ENCODE measurements around the gene UGDH.
A peak's percentile ranks its signal among the peaks of the same experiment; 100 is the strongest.
"Not testable (repeated sequence)": the region's sequence is repeated elsewhere in the genome, so short reads cannot be mapped to it uniquely, and the experiment has no call there.

UGDH gene

DNA sequence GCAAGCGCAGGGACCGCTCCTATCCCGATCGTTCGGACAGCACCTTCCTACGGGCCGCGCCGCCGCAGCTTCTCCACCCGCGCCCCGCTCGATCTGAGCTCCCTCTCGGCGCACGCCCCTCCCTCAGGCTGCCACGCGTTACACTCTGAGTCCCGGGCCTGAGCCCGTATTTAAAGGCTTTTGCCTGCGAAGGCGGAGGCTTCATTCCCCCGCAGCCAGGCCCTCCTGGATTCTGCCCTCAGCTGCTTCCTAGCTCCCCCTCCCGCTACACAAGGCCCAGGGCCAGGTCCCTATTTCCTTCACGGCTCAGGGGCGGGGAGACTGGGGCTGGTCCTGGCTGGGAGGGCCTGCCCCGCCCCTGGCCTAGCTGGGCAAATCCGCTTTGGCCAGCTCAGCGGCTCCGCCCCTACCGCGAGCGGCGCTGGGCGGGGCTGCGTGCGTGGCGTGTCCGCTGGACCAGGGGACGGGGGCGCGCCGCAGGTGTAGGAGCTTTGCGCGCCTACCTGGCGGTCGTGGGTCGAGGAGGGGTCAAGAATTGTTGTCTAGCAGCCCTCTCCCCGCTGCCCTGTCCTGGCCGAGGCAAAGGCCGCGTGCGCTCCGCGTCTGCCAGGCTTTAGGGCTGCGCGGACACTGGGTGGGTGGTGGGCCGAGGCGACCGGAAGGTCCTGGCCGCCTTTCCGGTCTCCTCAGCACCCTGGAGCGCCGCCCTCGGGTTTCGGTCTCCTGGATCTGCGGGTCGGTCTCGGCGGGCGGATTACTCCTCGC, at the start of gene UGDH:
UGDH (minus strand) TSS at position 144 of the 765 bp plus-strand sequence. CDS start 5,927 bp downstream, outside the sequence.
- peak; percentile 95 for DNase-seq
- peak within 1 kb of the TSS; percentile 96 for H3K27ac Mint-ChIP-seq
- H3K4me3 Mint-ChIP-seq: peak within 1 kb of the TSS; percentile 98
- H3K9me3 Mint-ChIP-seq: peaks cover 24% of the 10 kb centered on the region
- peaks cover 34% of the 10 kb centered on the region for H3K36me3 Mint-ChIP-seq (ENCODE audit: low read depth)
- no peaks in the 10 kb centered on the region for H3K27me3 Mint-ChIP-seq
- H3K4me1 Mint-ChIP-seq (ENCODE audit: low read depth): peaks cover 18% of the 10 kb centered on the region

DNA sequence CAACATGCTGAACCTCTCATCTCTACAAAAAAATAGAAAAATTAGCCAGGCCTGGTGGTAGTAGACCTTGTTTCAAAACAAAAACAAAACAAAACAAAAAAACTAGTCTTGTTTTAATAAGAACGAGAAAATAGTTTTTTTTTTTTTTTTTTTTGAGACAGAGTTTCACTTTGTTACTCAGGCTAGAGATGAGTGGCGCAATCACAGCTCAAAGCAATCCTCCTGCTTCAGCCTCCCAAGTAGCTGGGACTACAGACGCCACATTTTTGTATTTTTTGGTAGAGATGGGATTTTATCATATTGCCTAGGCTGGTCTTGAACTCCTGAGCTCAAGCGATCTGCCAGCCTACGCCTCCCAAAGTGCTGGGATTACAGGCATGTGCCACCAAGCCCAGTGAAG, 47.7 kb upstream of the UGDH start:
- Mint-ChIP-seq H3K27ac (no peak overlapping the region), H3K9me3 (no peaks in the 10 kb centered on the region), H3K27me3 (no peaks in the 10 kb centered on the region), H3K4me1 (ENCODE audit: low read depth) (no peaks in the 10 kb centered on the region), H3K36me3 (ENCODE audit: low read depth) (no peaks in the 10 kb centered on the region), H3K4me3 (no peak overlapping the region)
- no peak for DNase-seq

DNA sequence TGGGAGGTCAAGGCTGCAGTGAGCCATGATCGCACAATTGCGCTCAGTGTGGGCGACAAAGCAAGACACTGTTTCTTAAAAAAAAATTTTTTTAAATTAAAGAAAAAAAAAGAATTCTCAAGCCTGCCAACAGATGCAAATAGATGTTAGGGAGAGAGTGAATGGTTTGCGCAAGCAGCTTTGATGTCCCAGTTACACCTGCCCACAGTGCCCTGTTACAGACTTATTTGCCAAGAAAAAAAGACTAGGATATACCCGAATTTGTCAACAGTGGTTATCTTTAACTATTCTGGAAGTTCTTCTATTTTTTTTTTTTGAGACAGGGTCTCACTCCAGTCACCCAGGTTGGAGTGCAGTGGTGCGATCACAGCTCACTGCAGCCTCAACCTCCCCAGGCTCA, 44.3 kb upstream of the UGDH start:
- DNase-seq: no peak
- no peaks in the 10 kb centered on the region for H3K27me3 Mint-ChIP-seq
- H3K4me1 Mint-ChIP-seq (ENCODE audit: low read depth): no peaks in the 10 kb centered on the region
- no peak overlapping the region for H3K4me3 Mint-ChIP-seq
- H3K36me3 Mint-ChIP-seq (ENCODE audit: low read depth): no peaks in the 10 kb centered on the region
- H3K27ac Mint-ChIP-seq: no peak overlapping the region
- no peaks in the 10 kb centered on the region for H3K9me3 Mint-ChIP-seq

DNA sequence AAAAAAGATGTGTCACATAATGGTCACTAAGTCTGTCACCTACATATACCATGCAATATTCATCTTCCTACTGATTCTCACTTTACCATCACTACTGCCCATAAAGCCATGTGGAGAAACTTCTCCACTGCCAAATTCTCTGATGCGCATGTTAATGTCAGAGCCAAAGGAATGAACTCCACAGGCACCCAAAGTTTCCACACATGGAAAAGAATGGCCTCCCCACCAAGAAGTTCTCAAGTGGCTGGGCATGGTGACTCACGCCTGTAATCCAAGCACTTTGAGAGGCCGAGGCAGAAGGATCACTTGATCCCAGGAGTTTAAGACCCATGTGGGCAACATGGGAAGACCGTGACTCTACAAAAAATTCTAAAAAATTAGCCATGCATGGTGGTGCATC, 43.8 kb upstream of the UGDH start:
- peaks cover under 1% of the 10 kb centered on the region for H3K4me1 Mint-ChIP-seq (ENCODE audit: low read depth)
- H3K36me3 Mint-ChIP-seq (ENCODE audit: low read depth): no peaks in the 10 kb centered on the region
- no peak overlapping the region for H3K27ac Mint-ChIP-seq
- no peaks in the 10 kb centered on the region for H3K27me3 Mint-ChIP-seq
- no peak overlapping the region for H3K4me3 Mint-ChIP-seq
- H3K9me3 Mint-ChIP-seq: no peaks in the 10 kb centered on the region
- DNase-seq: no peak

DNA sequence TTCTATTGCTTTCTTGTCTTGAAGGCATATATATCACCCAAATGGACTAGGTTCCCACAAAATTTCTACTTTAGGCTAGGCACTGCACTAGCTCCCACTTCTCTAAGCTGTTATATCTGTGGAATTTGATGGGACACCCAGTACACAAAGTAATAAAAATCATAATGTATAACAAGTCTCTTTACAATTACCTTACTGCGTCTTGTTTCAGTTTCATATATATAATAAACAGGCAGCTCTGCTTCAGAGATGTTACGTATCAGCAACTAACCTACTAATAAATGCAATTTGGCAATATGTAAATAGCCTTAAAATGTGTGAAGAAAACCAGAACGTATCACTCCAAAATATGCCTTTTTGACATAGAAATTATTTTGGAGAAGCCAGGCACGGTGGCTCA, 42.0 kb upstream of the UGDH start:
- DNase-seq: no peak
- no peak overlapping the region for H3K4me3 Mint-ChIP-seq
- H3K9me3 Mint-ChIP-seq: no peaks in the 10 kb centered on the region
- H3K27me3 Mint-ChIP-seq: no peaks in the 10 kb centered on the region
- H3K27ac Mint-ChIP-seq: no peak overlapping the region
- peaks cover 2% of the 10 kb centered on the region for H3K4me1 Mint-ChIP-seq (ENCODE audit: low read depth)
- H3K36me3 Mint-ChIP-seq (ENCODE audit: low read depth): no peaks in the 10 kb centered on the region

DNA sequence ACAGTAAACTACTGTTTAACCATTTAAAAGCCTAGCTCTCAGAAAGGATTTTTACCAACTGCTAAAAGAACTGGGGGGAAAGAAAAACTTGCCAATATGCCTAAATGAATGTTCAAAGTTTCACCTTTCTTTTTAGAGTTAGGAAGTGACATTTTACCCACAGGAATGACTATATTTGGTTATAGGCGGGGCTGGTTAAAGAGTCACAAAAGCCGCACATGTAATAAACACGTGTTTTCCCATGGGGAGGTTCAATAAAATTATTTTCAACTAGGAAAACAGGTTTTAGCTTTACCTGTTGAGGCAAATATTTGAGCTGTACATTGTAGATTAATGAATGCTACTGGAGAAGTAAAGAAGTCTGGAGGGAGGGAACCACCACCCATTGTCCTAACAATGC, 41.6 kb upstream of the UGDH start:
- Mint-ChIP-seq H3K9me3 (no peaks in the 10 kb centered on the region), H3K4me1 (ENCODE audit: low read depth) (peaks cover 2% of the 10 kb centered on the region), H3K36me3 (ENCODE audit: low read depth) (no peaks in the 10 kb centered on the region), H3K27ac (no peak overlapping the region), H3K27me3 (no peaks in the 10 kb centered on the region), H3K4me3 (no peak overlapping the region)
- DNase-seq: no peak

DNA sequence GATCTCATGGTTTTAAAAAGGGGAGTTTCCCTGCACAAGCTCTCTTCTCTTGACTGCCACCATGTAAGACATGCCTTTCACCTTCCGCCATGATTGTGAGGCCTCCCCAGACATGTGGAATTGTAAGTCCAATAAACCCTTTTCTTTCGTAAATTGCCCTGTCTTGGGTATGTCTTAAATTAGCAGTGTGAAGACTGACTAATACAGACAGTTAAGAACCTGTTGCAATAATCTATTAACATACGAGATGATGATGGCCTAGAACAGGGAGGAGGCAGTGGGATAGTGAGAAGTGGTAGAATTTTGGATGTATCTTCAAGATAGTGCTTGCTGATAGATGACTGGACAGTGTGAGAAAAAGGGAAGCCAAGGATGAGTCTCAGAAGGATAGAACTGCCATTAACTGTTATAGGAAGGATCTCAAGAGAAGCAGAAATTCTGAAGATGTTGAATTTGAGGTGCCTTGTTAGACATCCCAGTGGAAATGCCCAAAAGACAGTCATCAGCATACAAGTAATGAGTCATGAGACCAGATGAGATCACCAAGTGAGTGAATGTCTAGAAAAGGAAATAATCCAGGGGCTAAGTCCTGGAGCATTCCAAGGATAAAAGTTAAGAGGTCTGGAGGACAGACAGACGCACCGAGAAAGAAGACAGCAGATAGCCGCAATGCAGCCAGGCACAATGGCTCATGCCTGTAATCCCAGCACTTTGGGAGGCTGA, 38.8 kb upstream of the UGDH start:
- peaks cover 2% of the 10 kb centered on the region for H3K4me1 Mint-ChIP-seq (ENCODE audit: low read depth)
- DNase-seq: no peak
- no peaks in the 10 kb centered on the region for H3K9me3 Mint-ChIP-seq
- H3K36me3 Mint-ChIP-seq (ENCODE audit: low read depth): no peaks in the 10 kb centered on the region
- no peaks in the 10 kb centered on the region for H3K27me3 Mint-ChIP-seq
- no peak overlapping the region for H3K4me3 Mint-ChIP-seq
- no peak overlapping the region for H3K27ac Mint-ChIP-seq

DNA sequence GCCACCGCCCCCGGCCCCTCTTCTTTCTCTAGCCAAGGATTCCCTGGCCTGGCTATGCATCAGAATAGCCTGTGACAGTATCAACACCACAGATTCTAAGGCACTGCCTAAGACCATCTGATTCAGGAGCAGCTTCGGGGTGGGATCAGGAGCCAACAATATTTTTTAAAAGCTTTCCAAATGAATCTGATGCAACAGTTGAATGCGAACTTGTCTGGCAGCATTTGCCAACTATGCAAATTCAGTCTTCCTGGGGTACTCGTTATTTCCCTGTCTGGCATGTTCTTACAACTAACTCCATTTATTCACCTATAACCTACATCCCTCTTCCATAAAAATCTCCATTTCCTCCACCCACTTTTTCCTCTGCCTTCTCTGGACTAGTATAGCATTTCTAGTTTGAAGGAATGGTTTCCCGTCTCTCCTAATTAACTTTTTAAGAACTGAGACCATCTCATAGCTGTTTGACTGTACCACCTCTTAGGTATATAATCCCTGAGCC, 36.2 kb upstream of the UGDH start:
- no peak overlapping the region for H3K27ac Mint-ChIP-seq
- DNase-seq: no peak
- peaks cover 2% of the 10 kb centered on the region for H3K4me1 Mint-ChIP-seq (ENCODE audit: low read depth)
- H3K4me3 Mint-ChIP-seq: no peak overlapping the region
- H3K36me3 Mint-ChIP-seq (ENCODE audit: low read depth): no peaks in the 10 kb centered on the region
- no peaks in the 10 kb centered on the region for H3K27me3 Mint-ChIP-seq
- no peaks in the 10 kb centered on the region for H3K9me3 Mint-ChIP-seq

DNA sequence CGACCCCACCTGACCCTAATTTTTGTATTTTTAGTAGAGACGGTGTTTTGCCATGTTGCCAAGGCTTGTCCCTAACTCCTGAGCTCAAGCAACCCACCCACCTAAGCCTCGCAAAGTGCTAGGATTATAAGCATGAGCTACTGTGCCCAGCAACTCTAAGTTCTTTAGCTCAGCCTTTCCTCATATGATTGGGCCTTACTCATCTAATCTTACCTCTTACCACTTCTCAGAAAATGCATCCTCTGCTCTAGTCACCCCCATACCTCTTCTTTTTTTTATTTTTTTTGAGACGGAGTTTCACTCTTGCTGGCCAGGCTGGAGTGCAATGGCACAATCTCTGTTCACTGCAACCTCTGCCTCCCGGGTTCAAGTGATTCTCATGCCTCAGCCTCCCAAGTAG, 35.6 kb upstream of the UGDH start:
- no peak overlapping the region for H3K4me3 Mint-ChIP-seq
- no peak overlapping the region for H3K27ac Mint-ChIP-seq
- peaks cover 2% of the 10 kb centered on the region for H3K4me1 Mint-ChIP-seq (ENCODE audit: low read depth)
- no peaks in the 10 kb centered on the region for H3K9me3 Mint-ChIP-seq
- H3K27me3 Mint-ChIP-seq: no peaks in the 10 kb centered on the region
- no peak for DNase-seq
- no peaks in the 10 kb centered on the region for H3K36me3 Mint-ChIP-seq (ENCODE audit: low read depth)

DNA sequence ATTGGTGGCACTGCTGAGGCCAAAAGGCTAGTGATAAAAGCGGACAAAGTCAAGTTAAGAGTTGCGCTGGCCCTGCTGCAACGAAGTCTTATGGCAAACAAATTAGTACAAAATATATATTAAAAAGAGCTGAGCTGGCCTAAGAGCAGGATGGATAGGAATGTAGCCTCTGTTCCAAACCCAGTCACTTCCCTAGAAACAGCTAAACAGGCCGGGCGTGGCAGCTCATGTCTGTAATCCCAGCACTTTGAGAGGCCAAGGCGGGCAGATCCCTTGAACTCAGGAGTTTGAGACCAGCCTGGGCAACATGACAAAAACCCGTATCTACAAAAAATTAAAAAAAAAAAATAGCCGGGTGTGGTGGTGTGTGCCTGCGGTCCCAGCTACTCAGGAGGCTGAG, 32.4 kb upstream of the UGDH start:
- Mint-ChIP-seq H3K27me3 (no peaks in the 10 kb centered on the region), H3K9me3 (no peaks in the 10 kb centered on the region), H3K36me3 (ENCODE audit: low read depth) (peaks cover 3% of the 10 kb centered on the region), H3K4me1 (ENCODE audit: low read depth) (no peaks in the 10 kb centered on the region), H3K4me3 (no peak overlapping the region), H3K27ac (no peak overlapping the region)
- no peak for DNase-seq

DNA sequence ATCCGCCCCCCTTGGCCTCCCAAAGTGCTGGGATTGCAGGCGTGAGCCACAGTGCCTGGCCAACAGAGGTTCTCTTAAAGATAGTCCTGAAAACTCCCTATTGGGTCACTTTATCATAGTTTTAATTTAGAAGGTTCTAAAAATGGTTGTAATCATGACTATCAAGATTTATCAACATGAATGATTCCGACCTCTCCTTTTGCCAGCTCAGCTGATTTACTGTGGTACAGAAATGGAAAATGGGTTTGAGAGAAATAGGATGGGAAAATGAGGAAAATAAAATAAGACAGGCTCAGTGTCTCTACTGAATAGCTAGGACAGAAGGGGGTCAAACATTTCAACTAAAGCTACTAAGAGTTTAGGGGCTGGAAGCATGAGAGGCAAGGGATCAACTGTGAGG, 28.2 kb upstream of the UGDH start:
- no peak for DNase-seq
- peak overlapping the region; percentile 1 for H3K27ac Mint-ChIP-seq

DNA sequence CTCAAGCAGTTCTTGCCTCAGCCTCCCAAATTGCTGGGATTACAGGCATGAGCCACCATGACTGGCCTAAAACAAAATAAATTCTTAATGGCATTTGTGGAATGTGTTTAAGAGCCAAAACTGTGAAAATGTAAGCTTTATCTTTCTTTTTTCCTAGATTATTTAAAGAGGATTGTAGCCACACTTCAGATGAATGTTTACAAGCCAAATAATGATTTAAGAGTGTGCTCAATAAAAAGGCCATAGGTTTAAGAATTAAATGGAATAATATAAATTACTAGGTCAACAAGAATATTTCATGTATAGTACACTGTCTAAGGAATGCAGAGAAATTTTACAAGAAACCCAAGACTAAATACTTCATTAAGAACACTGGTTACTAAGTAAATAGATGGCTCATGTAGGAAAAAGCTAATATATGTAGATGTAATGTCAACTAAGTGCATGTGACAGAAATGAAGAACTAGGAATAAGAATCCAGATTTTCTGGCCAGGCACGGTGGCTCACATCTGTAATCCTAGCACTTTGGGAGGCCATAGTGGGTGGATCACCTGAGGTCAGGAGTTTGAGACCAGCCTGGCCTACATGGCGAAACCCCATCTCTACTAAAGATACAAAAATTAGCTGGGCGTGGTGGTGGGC, 21.3 kb upstream of the UGDH start:
- H3K9me3 Mint-ChIP-seq: no peaks in the 10 kb centered on the region
- H3K4me3 Mint-ChIP-seq: no peak overlapping the region
- DNase-seq: no peak
- no peaks in the 10 kb centered on the region for H3K27me3 Mint-ChIP-seq
- H3K36me3 Mint-ChIP-seq (ENCODE audit: low read depth): no peaks in the 10 kb centered on the region
- H3K4me1 Mint-ChIP-seq (ENCODE audit: low read depth): no peaks in the 10 kb centered on the region
- no peak overlapping the region for H3K27ac Mint-ChIP-seq

More for the DNA sequence above, 28.2 kb upstream of the UGDH start:
- peaks cover 3% of the 10 kb centered on the region for H3K36me3 Mint-ChIP-seq (ENCODE audit: low read depth)
- no peak overlapping the region for H3K4me3 Mint-ChIP-seq
- no peaks in the 10 kb centered on the region for H3K9me3 Mint-ChIP-seq
- H3K27me3 Mint-ChIP-seq: no peaks in the 10 kb centered on the region
- no peaks in the 10 kb centered on the region for H3K4me1 Mint-ChIP-seq (ENCODE audit: low read depth)

DNA sequence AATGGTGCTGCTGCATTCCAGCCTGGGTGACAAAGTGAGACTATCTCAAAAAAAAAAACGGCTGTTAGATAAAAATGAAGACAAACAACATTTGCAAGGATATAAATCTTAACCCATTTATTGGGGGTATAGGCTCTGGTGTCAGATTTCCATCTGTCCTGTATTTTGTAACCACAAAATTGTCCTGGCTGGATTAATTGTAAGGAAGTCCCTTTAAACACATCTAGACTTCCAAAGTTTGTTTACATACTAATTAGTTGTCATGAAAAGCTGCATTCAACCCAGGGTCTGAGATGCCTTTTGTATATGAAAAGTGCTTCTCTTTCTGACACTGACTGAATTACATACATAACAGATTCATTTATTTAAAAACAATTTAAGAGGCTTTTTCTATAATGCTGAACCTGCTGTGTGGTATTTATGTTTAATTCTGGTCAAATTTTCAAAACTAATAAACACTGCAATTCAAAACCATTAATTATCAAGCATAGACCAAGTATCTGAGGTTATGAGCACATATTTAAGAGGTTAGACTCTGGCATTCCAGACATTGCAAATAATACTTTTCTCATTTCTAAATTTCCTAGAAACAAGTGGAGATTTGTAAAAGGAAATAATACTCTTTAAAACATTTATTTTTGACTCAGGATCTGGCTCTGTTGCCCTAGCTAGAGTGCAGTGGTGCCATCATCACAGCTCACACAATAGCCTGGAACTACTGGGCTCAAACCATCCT, 17.5 kb upstream of the UGDH start:
- no peak overlapping the region for H3K27ac Mint-ChIP-seq

DNA sequence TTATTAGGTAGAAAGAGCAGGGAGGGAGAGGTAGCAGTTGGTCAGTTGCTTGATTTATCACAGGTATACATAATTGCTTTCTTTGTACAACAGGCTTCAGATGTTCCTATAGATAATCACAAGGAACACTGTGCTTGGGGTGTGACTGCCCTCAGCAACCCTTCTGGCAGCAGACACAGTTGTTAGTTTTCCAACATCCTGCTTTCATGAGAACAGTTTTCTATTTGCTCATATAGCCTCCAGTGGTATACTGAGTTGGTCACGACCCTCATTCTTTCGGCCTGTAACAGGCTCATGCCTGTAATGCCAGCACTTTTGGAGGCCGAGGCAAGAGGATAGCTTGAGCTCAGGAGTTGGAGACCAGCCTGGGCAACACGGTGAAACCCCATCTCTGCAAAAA, 16.8 kb upstream of the UGDH start:
- not testable (repeated sequence) for H3K4me3 Mint-ChIP-seq; H3K9me3 Mint-ChIP-seq; DNase-seq; H3K27me3 Mint-ChIP-seq; H3K36me3 Mint-ChIP-seq (ENCODE audit: low read depth); H3K4me1 Mint-ChIP-seq (ENCODE audit: low read depth); H3K27ac Mint-ChIP-seq

More for the DNA sequence above, 17.5 kb upstream of the UGDH start:
- Mint-ChIP-seq H3K36me3 (ENCODE audit: low read depth) (no peaks in the 10 kb centered on the region), H3K4me1 (ENCODE audit: low read depth) (no peaks in the 10 kb centered on the region), H3K9me3 (no peaks in the 10 kb centered on the region), H3K27me3 (no peaks in the 10 kb centered on the region), H3K4me3 (no peak overlapping the region)
- no peak for DNase-seq

All from activated T-cell treated with anti-CD3 and anti-CD28 coated beads, Interleukin-2, amount 50 U/mL, for 24 hours (primary cell).